Smooth muscle cell (in vitro differentiated cells): ENCODE data around the gene ATF1. TPM values are rescaled to one million over a fixed set of nuclear protein-coding genes. Genes with fewer than 3 reads are reported as not detected.
"Not testable (repeated sequence)": the region's sequence is repeated elsewhere in the genome, so short reads cannot be mapped to it uniquely, and the experiment has no call there.

Source experiments
- DNase-seq: peaks from one replicate; lab custom pipeline; 2025; ENCODE audit not compliant: unreplicated experiment; lab: John Stamatoyannopoulos, UW
- H2AFZ ChIP-seq: fragments of 200-600 bp; sonication (generic); 2 replicates; pipeline ENCODE4 v1.6.0; 2016; ENCODE audit warnings: antibody characterized with exemption, low read depth, mild to moderate bottlenecking
- H3F3A ChIP-seq: fragments of 200-600 bp; sonication (generic); 2 replicates; pipeline ENCODE4 v1.6.0; 2017; ENCODE audit warnings: antibody characterized with exemption, low read depth
- H3K27ac ChIP-seq: fragments of 200-600 bp; sonication (generic); 2 replicates; pipeline ENCODE4 v1.5.1; 2016; ENCODE audit warnings: low read depth, mild to moderate bottlenecking
- H3K27me3 ChIP-seq: fragments of 200-600 bp; sonication (generic); 2 replicates; pipeline ENCODE4 v1.6.1; 2016; ENCODE audit warnings: low read depth, mild to moderate bottlenecking
- H3K36me3 ChIP-seq: fragments of 200-600 bp; sonication (generic); 2 replicates; pipeline ENCODE4 v1.5.1; 2016; ENCODE audit warnings: low read depth
- H3K4me1 ChIP-seq: fragments of 200-600 bp; sonication (generic); 2 replicates; pipeline ENCODE4 v1.5.1; 2016; ENCODE audit warnings: low read depth
- H3K4me2 ChIP-seq: fragments of 200-600 bp; sonication (generic); 2 replicates; pipeline ENCODE4 v1.6.0; 2016; ENCODE audit warnings: mild to moderate bottlenecking
- H3K4me3 ChIP-seq: fragments of 200-600 bp; sonication (generic); 2 replicates; pipeline ENCODE4 v1.5.1; 2016; ENCODE audit warnings: mild to moderate bottlenecking
- H3K79me2 ChIP-seq: fragments of 200-600 bp; sonication (generic); 2 replicates; pipeline ENCODE4 v1.6.0; 2016; ENCODE audit warnings: low read depth, mild to moderate bottlenecking
- H3K9ac ChIP-seq: fragments of 200-600 bp; sonication (generic); 2 replicates; pipeline ENCODE4 v1.6.0; 2016; ENCODE audit warnings: low read depth
- H3K9me3 ChIP-seq: fragments of 200-600 bp; sonication (generic); replicated peaks from 2 replicates; pipeline ENCODE4 v1.5.1; 2016; ENCODE audit warnings: low read depth
- H4K20me1 ChIP-seq: fragments of 200-600 bp; sonication (generic); 2 replicates; pipeline ENCODE4 v1.6.0; 2016; ENCODE audit warnings: low read depth
- WGBS: methylation state at CpG from one replicate; pipeline ENCODE4 v1.1.7; 2016; ENCODE audit warnings: low lambda C conversion rate; 5-methylcytosine and 5-hydroxymethylcytosine counted together
- polyA plus RNA-seq: library from polyadenylated mRNA; unstranded; fragments of >200 nt; fragmentation: Nextera tagmentation; extraction: Ambion mirVana; gene quantifications from 2 replicates; pipeline ENCODE4 v1.2.1, GENCODE V29; 2016
- small RNA-seq: library from RNA; depleted of rRNA; stranded (forward); fragments of <200 nt; gene quantifications from one replicate; pipeline ENCODE3, GENCODE V24; 2014
- total RNA-seq: library from RNA; depleted of rRNA; stranded (reverse); fragments of >200 nt; gene quantifications from 2 replicates; pipeline ENCODE4 v1.2.3, GENCODE V29; 2014
- TF ChIP-seq, protein P1 (sequence below): fragments of 200-600 bp; sonication (generic); IDR thresholded peaks from 2 replicates; pipeline ENCODE4 v1.5.1; 2017; ENCODE audit warnings: borderline replicate concordance, mild to moderate bottlenecking, antibody characterized with exemption; ENCODE audit not compliant: insufficient read depth, poor library complexity, severe bottlenecking

Gene ATF1
- total and polyA plus RNA-seq, 2 experiments from 2014 or later, result 20.7 to 28.4 TPM

DNA sequence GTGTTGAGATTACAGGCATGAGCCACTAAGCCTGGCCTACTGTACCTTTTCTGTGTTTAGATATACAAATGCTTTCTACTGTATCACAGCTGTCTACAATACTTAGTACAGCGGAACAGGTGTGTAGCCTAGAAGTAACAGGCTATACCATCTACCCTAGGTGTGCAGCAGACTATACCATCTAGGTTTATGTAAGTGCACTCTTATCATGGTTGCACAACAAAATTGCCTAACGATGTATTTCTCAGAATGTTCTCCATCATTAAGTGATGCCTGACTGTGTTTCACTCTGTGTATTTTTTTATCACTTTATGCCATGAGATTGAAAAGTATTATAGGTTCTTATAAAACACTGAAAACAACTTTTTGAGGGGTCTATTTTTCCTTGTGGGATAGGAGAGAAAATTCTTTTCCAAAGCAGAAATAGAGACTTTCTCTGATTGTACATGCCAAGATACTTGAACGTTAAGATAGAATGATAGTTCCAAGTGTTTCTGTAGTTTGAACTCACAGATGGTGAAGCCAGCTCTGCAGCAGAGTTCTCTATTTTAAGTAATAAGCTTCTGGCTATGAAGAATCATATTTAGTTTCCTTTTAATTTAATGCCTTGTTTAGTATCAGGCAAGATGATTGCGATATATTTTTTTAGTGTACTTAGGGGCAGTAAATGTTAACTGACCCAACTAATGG, 95.9 kb downstream of the ATF1 start:
- Histone ChIP-seq H3F3A (no peaks in the 10 kb centered on the region), H3K4me1 (no peaks in the 10 kb centered on the region), H3K9ac (no peak overlapping the region), H3K4me3 (no peak overlapping the region), H3K79me2 (no peaks in the 10 kb centered on the region), H3K36me3 (no peaks in the 10 kb centered on the region), H3K9me3 (no peaks in the 10 kb centered on the region), H3K27me3 (no peaks in the 10 kb centered on the region), H3K4me2 (no peak overlapping the region), H2AFZ (no peak overlapping the region), H4K20me1 (no peaks in the 10 kb centered on the region), H3K27ac (no peak overlapping the region)
- DNase-seq, result no peak
- 93% methylated on average over 4 of the region's 4 CpGs for WGBS
- TF ChIP-seq, protein P1, sequence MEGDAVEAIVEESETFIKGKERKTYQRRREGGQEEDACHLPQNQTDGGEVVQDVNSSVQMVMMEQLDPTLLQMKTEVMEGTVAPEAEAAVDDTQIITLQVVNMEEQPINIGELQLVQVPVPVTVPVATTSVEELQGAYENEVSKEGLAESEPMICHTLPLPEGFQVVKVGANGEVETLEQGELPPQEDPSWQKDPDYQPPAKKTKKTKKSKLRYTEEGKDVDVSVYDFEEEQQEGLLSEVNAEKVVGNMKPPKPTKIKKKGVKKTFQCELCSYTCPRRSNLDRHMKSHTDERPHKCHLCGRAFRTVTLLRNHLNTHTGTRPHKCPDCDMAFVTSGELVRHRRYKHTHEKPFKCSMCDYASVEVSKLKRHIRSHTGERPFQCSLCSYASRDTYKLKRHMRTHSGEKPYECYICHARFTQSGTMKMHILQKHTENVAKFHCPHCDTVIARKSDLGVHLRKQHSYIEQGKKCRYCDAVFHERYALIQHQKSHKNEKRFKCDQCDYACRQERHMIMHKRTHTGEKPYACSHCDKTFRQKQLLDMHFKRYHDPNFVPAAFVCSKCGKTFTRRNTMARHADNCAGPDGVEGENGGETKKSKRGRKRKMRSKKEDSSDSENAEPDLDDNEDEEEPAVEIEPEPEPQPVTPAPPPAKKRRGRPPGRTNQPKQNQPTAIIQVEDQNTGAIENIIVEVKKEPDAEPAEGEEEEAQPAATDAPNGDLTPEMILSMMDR, result no peak

DNA sequence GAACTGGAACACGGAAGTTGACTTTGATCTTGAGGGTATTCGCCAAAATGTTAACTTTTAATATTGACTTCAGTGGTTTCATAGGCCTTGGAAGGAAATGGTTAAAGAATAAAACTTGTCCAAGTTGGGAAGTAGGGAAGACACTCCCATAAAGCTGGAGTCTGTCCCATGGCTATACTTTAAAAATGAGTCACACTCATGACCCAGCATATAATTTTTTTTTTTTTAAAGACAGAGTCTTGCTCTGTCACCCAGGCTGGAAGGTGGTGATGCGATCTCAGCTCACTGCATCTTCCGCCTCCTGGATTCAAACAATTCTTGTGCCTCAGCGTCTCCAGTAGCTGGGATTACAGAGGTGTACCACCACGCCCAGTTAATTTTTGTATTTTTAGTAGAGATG, 98.4 kb downstream of the ATF1 start:
- H3F3A ChIP-seq, result no peaks in the 10 kb centered on the region
- no peaks in the 10 kb centered on the region for H3K4me1 ChIP-seq
- TF ChIP-seq, protein P1, result no peak
- WGBS, result 75% methylated on average over 6 of the region's 6 CpGs
- no peaks in the 10 kb centered on the region for H3K27me3 ChIP-seq
- H3K9ac ChIP-seq, result no peak overlapping the region
- H3K27ac ChIP-seq, result no peak overlapping the region
- no peak for DNase-seq
- H3K4me3 ChIP-seq, result no peak overlapping the region
- H4K20me1 ChIP-seq, result no peaks in the 10 kb centered on the region
- no peaks in the 10 kb centered on the region for H3K9me3 ChIP-seq
- H3K79me2 ChIP-seq, result no peaks in the 10 kb centered on the region
- no peak overlapping the region for H2AFZ ChIP-seq
- no peak overlapping the region for H3K4me2 ChIP-seq
- no peaks in the 10 kb centered on the region for H3K36me3 ChIP-seq

DNA sequence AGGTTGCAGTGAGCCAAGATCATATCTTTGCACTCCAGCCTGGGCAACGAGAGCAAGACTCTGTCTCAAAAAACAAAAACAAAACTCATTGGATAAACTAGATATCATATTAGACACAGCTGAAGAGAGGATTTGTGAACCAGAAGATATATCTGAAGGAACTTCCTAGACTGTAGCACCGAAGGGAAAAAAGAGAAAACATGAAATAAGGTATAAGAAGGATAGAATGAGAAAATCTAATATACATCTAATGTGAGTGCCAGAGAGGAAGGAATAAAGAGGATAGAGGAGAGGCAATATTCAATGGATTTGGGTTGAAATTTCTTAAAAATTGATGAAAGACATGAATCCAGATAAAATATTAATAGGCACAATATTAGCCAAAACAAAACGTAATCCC, 101.4 kb downstream of the ATF1 start:
- Histone ChIP-seq H3K36me3 (no peaks in the 10 kb centered on the region), H2AFZ (no peak overlapping the region), H3K4me1 (no peaks in the 10 kb centered on the region), H4K20me1 (no peaks in the 10 kb centered on the region), H3K79me2 (no peaks in the 10 kb centered on the region), H3K27me3 (no peaks in the 10 kb centered on the region), H3K4me3 (no peak overlapping the region), H3F3A (no peaks in the 10 kb centered on the region), H3K4me2 (no peak overlapping the region), H3K27ac (no peak overlapping the region), H3K9ac (no peak overlapping the region), H3K9me3 (no peaks in the 10 kb centered on the region)
- no peak for DNase-seq
- 83% methylated on average over 3 of the region's 3 CpGs for WGBS
- TF ChIP-seq, protein P1, result no peak

DNA sequence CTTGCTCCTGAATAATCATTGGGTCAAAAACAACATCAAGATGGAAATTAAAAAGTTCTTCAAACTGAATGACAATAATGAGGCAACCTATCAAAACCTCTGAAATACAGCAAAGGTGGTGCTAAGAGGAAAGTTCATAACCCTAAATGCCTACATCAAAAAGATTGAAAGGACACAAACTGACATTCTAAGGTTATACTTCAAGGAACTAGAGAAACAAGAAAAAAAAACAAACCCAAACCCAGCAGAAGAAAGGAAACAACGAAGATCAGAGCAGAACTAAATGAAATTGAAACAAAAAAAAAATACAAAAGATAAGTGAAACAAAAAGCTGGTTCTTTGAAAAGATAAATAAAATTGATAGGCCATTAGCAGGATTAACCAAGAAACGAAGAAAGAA, 105.0 kb downstream of the ATF1 start:
- not testable (repeated sequence) for H4K20me1 ChIP-seq, H3K79me2 ChIP-seq, H3K36me3 ChIP-seq, H3K27me3 ChIP-seq, H3K9ac ChIP-seq, H3F3A ChIP-seq, H3K4me2 ChIP-seq, H3K4me1 ChIP-seq, H3K4me3 ChIP-seq, H3K9me3 ChIP-seq, H3K27ac ChIP-seq, DNase-seq, H2AFZ ChIP-seq
- 48% methylated on average over 2 of the region's 2 CpGs for WGBS

Small RNA genes lying within 50 kb of the gene (small RNA-seq; reads per million reads assigned to genes)
- gene AC013244.2 (0.21 reads per million), gene RF00019 (not detected), gene RN7SL519P (not detected)

Other genes with a start within 250 kb of the ATF1 start
- not detected in 2 replicates for gene TMPRSS12, start 78.8 kb downstream of the ATF1 start, total RNA-seq
- gene TMPRSS12, start 78.8 kb downstream of the ATF1 start, polyA plus RNA-seq, result not detected in 2 replicates
- gene HIGD1C, start 188.4 kb downstream of the ATF1 start, total RNA-seq, result not detected in 2 replicates
- not detected in 2 replicates for gene HIGD1C, start 188.4 kb downstream of the ATF1 start, polyA plus RNA-seq